GM23338 (cell line): Measurements from ENCODE around the gene JARID2.

ENCODE experiments used
- CTCF ChIP-seq, 2 experiments: fragments of 200-600 bp in 1 of 2; sonication (generic) in 1 of 2; conservative IDR thresholded peaks; 2 replicates each; pipeline versions ENCODE4 v1.5.1 to v1.6.1; 2016 to 2017; ENCODE audit warnings: antibody characterized with exemption in 2 of 2, low read depth in 2 of 2, mild to moderate bottlenecking in 2 of 2, moderate library complexity in 1 of 2
- EZH2 ChIP-seq: fragments of 200-600 bp; sonication (generic); IDR thresholded peaks from one replicate; pipeline ENCODE4 v1.8.0; 2017; ENCODE audit warnings: antibody characterized with exemption, mild to moderate bottlenecking, low read depth; ENCODE audit not compliant: unreplicated experiment

- TF ChIP-seq EZH2, result no peak
- no peak for TF ChIP-seq CTCF (conservative IDR thresholded peaks at IDR 0.05; ENCODE audit: low read depth in 2 of 2)
Measured at GRCh38 chr6:15400572-15401004, 154.7 kb downstream of the JARID2 start.
